Measurements from ENCODE around the gene HRH1.

Gene HRH1

GRCh38 chr3:11288021-11288491, 133.8 kb downstream of the HRH1 start:
- Histone ChIP-seq H3K27ac (ENCODE audit: insufficient read depth, low read length, poor library complexity, severe bottlenecking) (peak overlapping the region; percentile 13), H3K4me3 (ENCODE audit: insufficient read depth, low read depth, low read length, poor library complexity, severe bottlenecking) (no peak overlapping the region), H3K9me3 (ENCODE audit: control insufficient read depth, low read length) (no peaks in the 10 kb centered on the region), H3K36me3 (ENCODE audit: control insufficient read depth, insufficient read depth, low read length) (peaks cover 5% of the 10 kb centered on the region), H3K27me3 (replicated peaks; ENCODE audit: control insufficient read depth, insufficient read depth, low read length, poor library complexity, severe bottlenecking) (no peaks in the 10 kb centered on the region), H3K4me1 (ENCODE audit: control insufficient read depth, insufficient read depth, low read length, poor library complexity, severe bottlenecking) (peaks cover 24% of the 10 kb centered on the region)
- no peak for DNase-seq

- no peak overlapping the region for H3K27ac ChIP-seq (ENCODE audit: insufficient read depth, low read length, poor library complexity, severe bottlenecking)
- H3K36me3 ChIP-seq (ENCODE audit: control insufficient read depth, insufficient read depth, low read length) = no peaks in the 10 kb centered on the region
- no peak for DNase-seq
- peaks cover 24% of the 10 kb centered on the region for H3K4me1 ChIP-seq (ENCODE audit: control insufficient read depth, insufficient read depth, low read length, poor library complexity, severe bottlenecking)
- no peak overlapping the region for H3K4me3 ChIP-seq (ENCODE audit: insufficient read depth, low read depth, low read length, poor library complexity, severe bottlenecking)
- H3K9me3 ChIP-seq (ENCODE audit: control insufficient read depth, low read length) = no peaks in the 10 kb centered on the region
- no peaks in the 10 kb centered on the region for H3K27me3 ChIP-seq (replicated peaks; ENCODE audit: control insufficient read depth, insufficient read depth, low read length, poor library complexity, severe bottlenecking)
These were observed 134.7 kb downstream of the HRH1 start for GRCh38 chr3:11288786-11289637.

- H3K4me1 ChIP-seq (ENCODE audit: control insufficient read depth, insufficient read depth, low read length, poor library complexity, severe bottlenecking) = peaks cover 24% of the 10 kb centered on the region
- DNase-seq = no peak
- H3K4me3 ChIP-seq (ENCODE audit: insufficient read depth, low read depth, low read length, poor library complexity, severe bottlenecking) = no peak overlapping the region
- no peaks in the 10 kb centered on the region for H3K36me3 ChIP-seq (ENCODE audit: control insufficient read depth, insufficient read depth, low read length)
- H3K9me3 ChIP-seq (ENCODE audit: control insufficient read depth, low read length) = no peaks in the 10 kb centered on the region
- H3K27me3 ChIP-seq (replicated peaks; ENCODE audit: control insufficient read depth, insufficient read depth, low read length, poor library complexity, severe bottlenecking) = no peaks in the 10 kb centered on the region
- H3K27ac ChIP-seq (ENCODE audit: insufficient read depth, low read length, poor library complexity, severe bottlenecking) = no peak overlapping the region
These were observed 135.6 kb downstream of the HRH1 start for GRCh38 chr3:11289864-11290263.

- Histone ChIP-seq H3K9me3 (ENCODE audit: control insufficient read depth, low read length) (no peaks in the 10 kb centered on the region), H3K4me1 (ENCODE audit: control insufficient read depth, insufficient read depth, low read length, poor library complexity, severe bottlenecking) (peaks cover 24% of the 10 kb centered on the region), H3K4me3 (ENCODE audit: insufficient read depth, low read depth, low read length, poor library complexity, severe bottlenecking) (no peak overlapping the region), H3K36me3 (ENCODE audit: control insufficient read depth, insufficient read depth, low read length) (no peaks in the 10 kb centered on the region), H3K27ac (ENCODE audit: insufficient read depth, low read length, poor library complexity, severe bottlenecking) (peak overlapping the region; percentile 49), H3K27me3 (replicated peaks; ENCODE audit: control insufficient read depth, insufficient read depth, low read length, poor library complexity, severe bottlenecking) (no peaks in the 10 kb centered on the region)
- peak in 1 of 3 donors; percentile 5 for DNase-seq
These were observed 136.7 kb downstream of the HRH1 start for GRCh38 chr3:11290743-11291680.

GRCh38 chr3:11291808-11292207, 137.5 kb downstream of the HRH1 start:
- Histone ChIP-seq H3K36me3 (ENCODE audit: control insufficient read depth, insufficient read depth, low read length) (no peaks in the 10 kb centered on the region), H3K27ac (ENCODE audit: insufficient read depth, low read length, poor library complexity, severe bottlenecking) (peak overlapping the region; percentile 49), H3K27me3 (replicated peaks; ENCODE audit: control insufficient read depth, insufficient read depth, low read length, poor library complexity, severe bottlenecking) (no peaks in the 10 kb centered on the region), H3K4me3 (ENCODE audit: insufficient read depth, low read depth, low read length, poor library complexity, severe bottlenecking) (no peak overlapping the region), H3K4me1 (ENCODE audit: control insufficient read depth, insufficient read depth, low read length, poor library complexity, severe bottlenecking) (peaks cover 24% of the 10 kb centered on the region), H3K9me3 (ENCODE audit: control insufficient read depth, low read length) (no peaks in the 10 kb centered on the region)
- DNase-seq = no peak

GRCh38 chr3:11297126-11297525, 142.8 kb downstream of the HRH1 start:
- H3K9me3 ChIP-seq (ENCODE audit: control insufficient read depth, low read length) = no peaks in the 10 kb centered on the region
- no peaks in the 10 kb centered on the region for H3K4me1 ChIP-seq (ENCODE audit: control insufficient read depth, insufficient read depth, low read length, poor library complexity, severe bottlenecking)
- no peak for DNase-seq
- no peaks in the 10 kb centered on the region for H3K27me3 ChIP-seq (replicated peaks; ENCODE audit: control insufficient read depth, insufficient read depth, low read length, poor library complexity, severe bottlenecking)
- H3K4me3 ChIP-seq (ENCODE audit: insufficient read depth, low read depth, low read length, poor library complexity, severe bottlenecking) = no peak overlapping the region
- peaks cover 28% of the 10 kb centered on the region for H3K36me3 ChIP-seq (ENCODE audit: control insufficient read depth, insufficient read depth, low read length)
- H3K27ac ChIP-seq (ENCODE audit: insufficient read depth, low read length, poor library complexity, severe bottlenecking) = no peak overlapping the region

GRCh38 chr3:11300970-11301369, 146.7 kb downstream of the HRH1 start:
- H3K9me3 ChIP-seq (ENCODE audit: control insufficient read depth, low read length) = no peaks in the 10 kb centered on the region
- DNase-seq = no peak
- no peak overlapping the region for H3K4me3 ChIP-seq (ENCODE audit: insufficient read depth, low read depth, low read length, poor library complexity, severe bottlenecking)
- peaks cover 37% of the 10 kb centered on the region for H3K36me3 ChIP-seq (ENCODE audit: control insufficient read depth, insufficient read depth, low read length)
- H3K4me1 ChIP-seq (ENCODE audit: control insufficient read depth, insufficient read depth, low read length, poor library complexity, severe bottlenecking) = no peaks in the 10 kb centered on the region
- no peak overlapping the region for H3K27ac ChIP-seq (ENCODE audit: insufficient read depth, low read length, poor library complexity, severe bottlenecking)
- no peaks in the 10 kb centered on the region for H3K27me3 ChIP-seq (replicated peaks; ENCODE audit: control insufficient read depth, insufficient read depth, low read length, poor library complexity, severe bottlenecking)

- no peak for DNase-seq
- H3K27me3 ChIP-seq (replicated peaks; ENCODE audit: control insufficient read depth, insufficient read depth, low read length, poor library complexity, severe bottlenecking) = no peaks in the 10 kb centered on the region
- H3K27ac ChIP-seq (ENCODE audit: insufficient read depth, low read length, poor library complexity, severe bottlenecking) = no peak overlapping the region
- no peak overlapping the region for H3K4me3 ChIP-seq (ENCODE audit: insufficient read depth, low read depth, low read length, poor library complexity, severe bottlenecking)
- H3K36me3 ChIP-seq (ENCODE audit: control insufficient read depth, insufficient read depth, low read length) = peaks cover 48% of the 10 kb centered on the region
- H3K4me1 ChIP-seq (ENCODE audit: control insufficient read depth, insufficient read depth, low read length, poor library complexity, severe bottlenecking) = peaks cover 5% of the 10 kb centered on the region
- no peaks in the 10 kb centered on the region for H3K9me3 ChIP-seq (ENCODE audit: control insufficient read depth, low read length)
These were observed 148.2 kb downstream of the HRH1 start for GRCh38 chr3:11302444-11302843.

GRCh38 chr3:11304175-11304574, 149.9 kb downstream of the HRH1 start:
- H3K27me3 ChIP-seq (replicated peaks; ENCODE audit: control insufficient read depth, insufficient read depth, low read length, poor library complexity, severe bottlenecking) = no peaks in the 10 kb centered on the region
- no peak overlapping the region for H3K27ac ChIP-seq (ENCODE audit: insufficient read depth, low read length, poor library complexity, severe bottlenecking)
- no peaks in the 10 kb centered on the region for H3K9me3 ChIP-seq (ENCODE audit: control insufficient read depth, low read length)
- no peak for DNase-seq
- H3K36me3 ChIP-seq (ENCODE audit: control insufficient read depth, insufficient read depth, low read length) = peaks cover 56% of the 10 kb centered on the region
- H3K4me3 ChIP-seq (ENCODE audit: insufficient read depth, low read depth, low read length, poor library complexity, severe bottlenecking) = no peak overlapping the region
- H3K4me1 ChIP-seq (ENCODE audit: control insufficient read depth, insufficient read depth, low read length, poor library complexity, severe bottlenecking) = peaks cover 5% of the 10 kb centered on the region

GRCh38 chr3:11305509-11305908, 151.2 kb downstream of the HRH1 start:
- Histone ChIP-seq H3K36me3 (ENCODE audit: control insufficient read depth, insufficient read depth, low read length) (peaks cover 49% of the 10 kb centered on the region), H3K27me3 (replicated peaks; ENCODE audit: control insufficient read depth, insufficient read depth, low read length, poor library complexity, severe bottlenecking) (no peaks in the 10 kb centered on the region), H3K27ac (ENCODE audit: insufficient read depth, low read length, poor library complexity, severe bottlenecking) (no peak overlapping the region), H3K4me1 (ENCODE audit: control insufficient read depth, insufficient read depth, low read length, poor library complexity, severe bottlenecking) (peaks cover 5% of the 10 kb centered on the region), H3K4me3 (ENCODE audit: insufficient read depth, low read depth, low read length, poor library complexity, severe bottlenecking) (no peak overlapping the region), H3K9me3 (ENCODE audit: control insufficient read depth, low read length) (no peaks in the 10 kb centered on the region)
- no peak for DNase-seq
